Right lobe of liver (tissue), 6 donors: ENCODE results near the gene MPZL2. TPM values are rescaled to one million over a fixed set of nuclear protein-coding genes. Genes with fewer than 3 reads are reported as not detected.

ENCODE experiments used
- ATAC-seq, 4 donors: fragments of 200-7000 bp; cut with Tn5 transposase; one replicate each; pipeline ENCODE4 v1.9.1; 2020; ENCODE audit warnings: mild to moderate bottlenecking in 4 of 4, moderate library complexity in 4 of 4
- DNase-seq, 3 donors: peaks; one replicate each; pipeline ENCODE4 v3.0.0-alpha.2; 2020
- H3K27ac ChIP-seq, 3 donors: fragments of 200-600 bp; one replicate each; pipeline ENCODE4 v1.8.0; 2022
- H3K27me3 ChIP-seq, 2 donors: fragments of 200-600 bp; one replicate each; pipeline ENCODE4 v1.8.0; 2022
- H3K36me3 ChIP-seq, 4 donors: fragments of 200-600 bp; sonication (generic) in 1 of 4; one replicate each; pipeline versions ENCODE4 v1.5.1 to v1.8.0; 2017 to 2022; ENCODE audit warnings: control low read depth in 1 of 4
- H3K4me1 ChIP-seq, 4 donors: fragments of 200-600 bp; sonication (generic) in 1 of 4; one replicate each; pipeline versions ENCODE4 v1.5.1 to v1.8.0; 2017 to 2022; ENCODE audit warnings: control low read depth in 1 of 4
- H3K4me3 ChIP-seq, 3 donors: fragments of 200-600 bp; one replicate each; pipeline ENCODE4 v1.8.0; 2022
- H3K9me3 ChIP-seq, 4 donors: fragments of 200-600 bp; sonication (generic) in 1 of 4; one replicate each; pipeline versions ENCODE4 v1.5.1 to v1.8.0; 2017 to 2022; ENCODE audit warnings: control low read depth in 1 of 4
- POLR2A ChIP-seq: fragments of 450-650 bp; IDR thresholded peaks from one replicate; pipeline ENCODE4 v1.6.1; 2017; ENCODE audit warnings: antibody characterized with exemption, mild to moderate bottlenecking
- WGBS: methylation state at CpG from one replicate; pipeline ENCODE4 v1.1.6; 2018; ENCODE audit warnings: low coverage, low lambda C conversion rate; ENCODE audit not compliant: insufficient coverage; ENCODE audit errors: missing lambda C conversion rate; 5-methylcytosine and 5-hydroxymethylcytosine counted together
- intact Hi-C, 2 donors: fragments of 100-400 bp; cut with DNase I; formaldehyde crosslinking; loops; one replicate each; pipeline versions ENCODE4 v1.11.2 to v1.14.1; 2022
- total RNA-seq, 6 experiments: library from RNA; depleted of rRNA in 2 of 6; stranded (reverse); fragments of >200 nt in 2 of 6; fragmentation: NEBNext Ultra II Directional in 3 of 6; extraction: Animal tissue kit (Norgen Biotek cat#: 25700) in 3 of 6; gene quantifications; one replicate each; pipeline versions ENCODE4 v1.1.0 to v1.2.4, GENCODE V29; 2016 to 2023
- TF ChIP-seq, protein P1 (sequence below), 4 donors: fragments of 200-600 bp in 3 of 4; fragments of 450-650 bp in 1 of 4; IDR thresholded peaks; one replicate each; pipeline versions ENCODE4 v1.5.1 to v1.8.0; 2016 to 2022; ENCODE audit warnings: antibody characterized with exemption in 4 of 4, mild to moderate bottlenecking in 2 of 4
- donor health status: DM: no; HTN: yes; CAD: no.
- donor health status: DM: no; HTN: no; CAD: no.
- donor health status: DM: no; HTN: no; CAD: no.
- donor health status: DM: no; HTN: yes; CAD: no.
- donor health status: DM: no; HTN: yes; CAD: no.

MPZL2 gene
- total RNA-seq, 6 experiments from 2014 or later, result 13.0 to 32.4 (median 21.2) TPM

DNA sequence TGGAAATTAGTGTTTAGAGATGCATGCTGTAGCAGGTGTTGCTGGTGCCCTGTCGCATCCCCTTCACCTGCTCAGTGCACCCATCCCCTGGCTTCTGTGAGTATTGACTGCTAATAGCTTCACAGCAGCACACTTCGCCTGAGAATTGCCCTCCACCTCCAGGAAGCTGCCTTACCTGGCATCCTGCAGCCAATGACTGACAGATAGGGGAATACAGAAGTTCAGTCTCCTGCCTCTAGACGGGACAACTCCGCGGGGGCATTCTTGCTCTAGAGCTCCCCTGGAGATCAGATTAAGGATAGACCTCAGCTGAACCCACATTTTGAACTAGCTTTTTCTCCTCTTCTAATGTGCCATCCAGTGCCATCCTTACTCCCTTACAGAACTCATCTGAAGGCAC is 31.1 kb upstream of the MPZL2 start:
- DNase-seq (no peak), ATAC-seq (peak in 1 of 4 donors; percentile 6)
- intact Hi-C loops, result loop anchor here (5.0 to 10.0 kb wide), 2 partner anchors 57 to 150 kb away; no protein-coding TSS in a partner anchor
- Histone ChIP-seq H3K4me1 (peaks cover 0 to 7% (median 0%) of the 10 kb centered on the region in 4 donors), H3K27me3 (no peaks in the 10 kb centered on the region), H3K27ac (no peak overlapping the region), H3K4me3 (no peak overlapping the region), H3K9me3 (no peaks in the 10 kb centered on the region), H3K36me3 (no peaks in the 10 kb centered on the region)
- TF ChIP-seq, protein P1, sequence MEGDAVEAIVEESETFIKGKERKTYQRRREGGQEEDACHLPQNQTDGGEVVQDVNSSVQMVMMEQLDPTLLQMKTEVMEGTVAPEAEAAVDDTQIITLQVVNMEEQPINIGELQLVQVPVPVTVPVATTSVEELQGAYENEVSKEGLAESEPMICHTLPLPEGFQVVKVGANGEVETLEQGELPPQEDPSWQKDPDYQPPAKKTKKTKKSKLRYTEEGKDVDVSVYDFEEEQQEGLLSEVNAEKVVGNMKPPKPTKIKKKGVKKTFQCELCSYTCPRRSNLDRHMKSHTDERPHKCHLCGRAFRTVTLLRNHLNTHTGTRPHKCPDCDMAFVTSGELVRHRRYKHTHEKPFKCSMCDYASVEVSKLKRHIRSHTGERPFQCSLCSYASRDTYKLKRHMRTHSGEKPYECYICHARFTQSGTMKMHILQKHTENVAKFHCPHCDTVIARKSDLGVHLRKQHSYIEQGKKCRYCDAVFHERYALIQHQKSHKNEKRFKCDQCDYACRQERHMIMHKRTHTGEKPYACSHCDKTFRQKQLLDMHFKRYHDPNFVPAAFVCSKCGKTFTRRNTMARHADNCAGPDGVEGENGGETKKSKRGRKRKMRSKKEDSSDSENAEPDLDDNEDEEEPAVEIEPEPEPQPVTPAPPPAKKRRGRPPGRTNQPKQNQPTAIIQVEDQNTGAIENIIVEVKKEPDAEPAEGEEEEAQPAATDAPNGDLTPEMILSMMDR (IDR thresholded peaks at IDR 0.05), result no peak
- TF ChIP-seq POLR2A, result no peak
- 71% methylated on average over 5 of the region's 5 CpGs for WGBS

DNA sequence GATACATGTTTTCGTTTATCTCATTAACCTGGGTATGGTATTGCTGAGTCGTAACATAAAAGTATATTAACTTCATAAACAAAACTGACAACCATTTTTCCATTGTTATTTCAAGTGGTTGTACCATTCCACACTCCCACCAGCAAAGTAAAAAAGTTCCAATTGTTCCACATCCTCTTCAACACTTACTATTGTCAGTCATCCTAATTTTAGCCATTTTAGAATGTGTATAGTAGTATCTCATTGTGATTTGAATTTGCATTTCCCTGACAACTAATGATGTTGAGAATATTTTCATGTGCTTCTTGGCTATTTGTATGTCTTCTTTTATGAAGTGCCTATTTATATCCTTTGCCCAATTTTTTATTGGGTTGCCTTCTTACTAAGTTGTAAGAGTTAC is 30.0 kb upstream of the MPZL2 start:
- no peaks in the 10 kb centered on the region for H3K36me3 ChIP-seq
- WGBS, result 88% methylated on average over 2 of the region's 2 CpGs
- DNase-seq, result no peak
- no peak overlapping the region for H3K27ac ChIP-seq
- H3K9me3 ChIP-seq, result no peaks in the 10 kb centered on the region
- H3K4me3 ChIP-seq, result no peak overlapping the region
- peaks cover 0 to 7% (median 0%) of the 10 kb centered on the region in 4 donors for H3K4me1 ChIP-seq
- no peak for TF ChIP-seq POLR2A
- TF ChIP-seq, protein P1 (IDR thresholded peaks at IDR 0.05), result no peak
- H3K27me3 ChIP-seq, result no peaks in the 10 kb centered on the region
- no peak for ATAC-seq
- intact Hi-C loops, result loop anchor here in 1 of 2 donors (5.0 to 10.0 kb wide), 2 partner anchors 97 to 149 kb away; no protein-coding TSS in a partner anchor

DNA sequence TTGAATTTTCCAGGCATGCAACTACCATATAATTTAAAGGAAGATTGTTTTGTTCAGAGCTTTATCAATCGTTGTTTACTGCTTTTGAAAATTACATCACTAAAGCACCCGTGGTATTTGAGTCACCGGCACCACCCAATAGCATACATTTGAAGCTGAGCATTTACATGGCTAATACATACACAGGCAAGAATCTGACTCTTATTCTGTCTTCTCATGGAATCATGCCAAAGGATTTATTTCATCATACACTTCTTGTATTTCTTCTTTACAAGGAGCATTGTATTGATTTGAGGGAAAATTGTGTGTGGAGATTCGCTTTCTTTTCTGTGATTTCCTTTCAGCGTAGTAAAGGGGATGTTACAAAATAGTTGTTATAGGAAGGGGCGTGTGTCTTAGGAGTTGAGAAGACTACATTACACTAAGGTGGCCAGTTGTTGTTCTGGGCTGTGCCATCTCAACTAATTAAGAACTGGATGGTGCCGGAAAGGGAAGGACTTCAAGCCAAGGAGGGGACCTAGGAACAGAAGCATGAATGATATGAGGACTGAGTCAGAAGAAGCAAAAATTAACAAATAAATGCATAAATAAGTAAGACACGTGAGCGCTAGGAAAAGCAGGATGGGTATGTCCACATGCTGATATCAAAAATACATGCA is 27.5 kb upstream of the MPZL2 start:
- no peak for DNase-seq
- 42% methylated on average over 9 of the region's 9 CpGs for WGBS
- Histone ChIP-seq H3K27ac (no peak overlapping the region), H3K36me3 (no peaks in the 10 kb centered on the region), H3K4me3 (no peak overlapping the region), H3K9me3 (no peaks in the 10 kb centered on the region), H3K27me3 (no peaks in the 10 kb centered on the region), H3K4me1 (peaks cover 0 to 7% (median 0%) of the 10 kb centered on the region in 4 donors)
- intact Hi-C loops, result loop anchor here in 1 of 2 donors (5.0 to 10.0 kb wide), 2 partner anchors 94 to 147 kb away; no protein-coding TSS in a partner anchor
- peak in 1 of 4 donors; percentile 12 for ATAC-seq
- no peak for TF ChIP-seq POLR2A
- TF ChIP-seq, protein P1 (IDR thresholded peaks at IDR 0.05), result no peak

DNA sequence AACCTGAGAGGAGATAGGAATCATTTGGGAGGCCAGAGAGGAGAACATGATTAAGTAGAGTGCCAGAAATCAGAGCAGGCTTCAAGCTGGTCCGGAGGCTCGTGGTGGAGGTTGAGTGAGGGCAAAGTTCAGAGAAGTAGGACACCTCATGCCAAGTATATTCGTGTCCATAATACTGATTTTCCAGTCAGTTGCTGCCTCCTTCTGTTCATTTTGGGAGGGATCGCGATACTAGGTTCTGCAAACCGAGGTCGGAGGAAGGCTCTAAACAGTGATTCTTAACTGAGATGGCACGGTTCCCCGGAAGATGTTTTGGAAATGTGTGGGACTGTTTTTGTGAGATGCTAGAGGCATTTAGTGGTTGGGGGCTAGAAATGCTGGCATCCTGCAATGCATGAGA is 26.8 kb upstream of the MPZL2 start:
- no peaks in the 10 kb centered on the region for H3K27me3 ChIP-seq
- TF ChIP-seq POLR2A, result no peak
- TF ChIP-seq, protein P1 (IDR thresholded peaks at IDR 0.05), result peak; percentile 55 to 75 (median 67)
- intact Hi-C loops, result loop anchor here in 1 of 2 donors (5.0 to 10.0 kb wide), 2 partner anchors 94 to 146 kb away; no protein-coding TSS in a partner anchor
- H3K9me3 ChIP-seq, result no peaks in the 10 kb centered on the region
- no peaks in the 10 kb centered on the region for H3K36me3 ChIP-seq
- no peak overlapping the region for H3K4me3 ChIP-seq
- DNase-seq (peak in 2 of 3 donors; percentile 27 to 68), ATAC-seq (peak; percentile 94 to 97 (median 96))
- 8% methylated on average over 6 of the region's 9 CpGs for WGBS
- H3K27ac ChIP-seq, result no peak overlapping the region
- H3K4me1 ChIP-seq, result peaks cover 0 to under 1% (median 0%) of the 10 kb centered on the region in 4 donors
